Right atrium auricular region (tissue), 2 donors: Measurements from ENCODE around the gene CXCL6. TPM values are rescaled to one million over a fixed set of nuclear protein-coding genes. Genes with fewer than 3 reads are reported as not detected.

ENCODE experiments used
- DNase-seq: peaks from one replicate; pipeline ENCODE4 v3.0.0-alpha.2; 2019; ENCODE audit warnings: low spot score
- H3K27ac ChIP-seq, 2 donors: fragments of 200-600 bp; sonication (generic); 1 replicate in 1 of 2; 2 replicates in 1 of 2; pipeline ENCODE4 v1.5.1; 2016 to 2019
- H3K27me3 ChIP-seq, 2 donors: fragments of 200-600 bp; sonication (generic); one replicate each; pipeline versions ENCODE4 v1.5.1 to v1.6.0; 2017 to 2019
- H3K36me3 ChIP-seq: fragments of 200-600 bp; sonication (generic); one replicate; pipeline ENCODE4 v1.5.1; 2016
- H3K4me1 ChIP-seq, 2 donors: fragments of 200-600 bp; sonication (generic); one replicate each; pipeline versions ENCODE4 v1.5.1 to v1.6.0; 2017 to 2019
- H3K4me3 ChIP-seq, 2 donors: fragments of 200-600 bp; sonication (generic); 1 replicate in 1 of 2; 2 replicates in 1 of 2; pipeline ENCODE4 v1.5.1; 2017 to 2019; ENCODE audit warnings: mild to moderate bottlenecking in 1 of 2, moderate library complexity in 1 of 2
- H3K9me3 ChIP-seq, 2 donors: fragments of 200-600 bp; sonication (generic); one replicate each; pipeline ENCODE4 v1.5.1; 2019
- total RNA-seq, 2 donors: library from RNA; depleted of rRNA; stranded (reverse); fragments of >200 nt; gene quantifications; one replicate each; pipeline ENCODE4 v1.1.0, GENCODE V29; 2016
- TF ChIP-seq, protein P1 (sequence below), 2 donors: fragments of 200-600 bp; sonication (generic); IDR thresholded peaks; one replicate each; pipeline ENCODE4 v1.5.1; 2019; ENCODE audit warnings: antibody characterized with exemption in 2 of 2

The CXCL6 gene
- 1 to 10 TPM in 1 of 2 donors, under 1 TPM in 1; 0.44 to 2.4 TPM for total RNA-seq

DNA sequence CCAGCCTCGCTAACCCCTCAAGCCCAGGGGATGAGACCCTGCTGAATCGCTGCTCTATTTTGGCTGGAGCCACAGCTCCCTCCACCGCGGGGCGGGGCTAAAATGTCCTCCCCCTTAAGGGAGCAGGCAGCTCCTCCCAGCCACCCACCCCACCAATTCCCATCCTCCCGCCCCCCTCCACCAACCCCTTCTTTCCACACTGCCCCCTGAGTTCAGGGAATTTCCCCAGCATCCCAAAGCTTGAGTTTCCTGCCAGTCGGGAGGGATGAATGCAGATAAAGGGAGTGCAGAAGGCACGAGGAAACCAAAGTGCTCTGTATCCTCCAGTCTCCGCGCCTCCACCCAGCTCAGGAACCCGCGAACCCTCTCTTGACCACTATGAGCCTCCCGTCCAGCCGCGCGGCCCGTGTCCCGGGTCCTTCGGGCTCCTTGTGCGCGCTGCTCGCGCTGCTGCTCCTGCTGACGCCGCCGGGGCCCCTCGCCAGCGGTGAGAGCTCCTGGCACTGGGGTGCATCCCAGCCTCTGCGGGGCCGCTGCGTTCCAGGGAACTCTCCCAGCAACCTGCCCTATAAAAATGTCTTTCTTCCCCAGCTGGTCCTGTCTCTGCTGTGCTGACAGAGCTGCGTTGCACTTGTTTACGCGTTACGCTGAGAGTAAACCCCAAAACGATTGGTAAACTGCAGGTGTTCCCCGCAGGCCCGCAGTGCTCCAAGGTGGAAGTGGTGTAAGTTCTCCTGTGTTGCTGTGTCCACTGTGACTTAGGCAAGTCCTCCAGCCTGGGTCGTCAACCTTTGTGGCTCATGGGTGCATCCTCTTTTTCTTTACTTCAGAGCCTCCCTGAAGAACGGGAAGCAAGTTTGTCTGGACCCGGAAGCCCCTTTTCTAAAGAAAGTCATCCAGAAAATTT, at the start of gene CXCL6:
Gene CXCL6, plus strand, starts transcription at position 306 of the 907 bp plus-strand sequence. Its CDS starts 73 bp downstream, at position 379.
- TF ChIP-seq, protein P1, sequence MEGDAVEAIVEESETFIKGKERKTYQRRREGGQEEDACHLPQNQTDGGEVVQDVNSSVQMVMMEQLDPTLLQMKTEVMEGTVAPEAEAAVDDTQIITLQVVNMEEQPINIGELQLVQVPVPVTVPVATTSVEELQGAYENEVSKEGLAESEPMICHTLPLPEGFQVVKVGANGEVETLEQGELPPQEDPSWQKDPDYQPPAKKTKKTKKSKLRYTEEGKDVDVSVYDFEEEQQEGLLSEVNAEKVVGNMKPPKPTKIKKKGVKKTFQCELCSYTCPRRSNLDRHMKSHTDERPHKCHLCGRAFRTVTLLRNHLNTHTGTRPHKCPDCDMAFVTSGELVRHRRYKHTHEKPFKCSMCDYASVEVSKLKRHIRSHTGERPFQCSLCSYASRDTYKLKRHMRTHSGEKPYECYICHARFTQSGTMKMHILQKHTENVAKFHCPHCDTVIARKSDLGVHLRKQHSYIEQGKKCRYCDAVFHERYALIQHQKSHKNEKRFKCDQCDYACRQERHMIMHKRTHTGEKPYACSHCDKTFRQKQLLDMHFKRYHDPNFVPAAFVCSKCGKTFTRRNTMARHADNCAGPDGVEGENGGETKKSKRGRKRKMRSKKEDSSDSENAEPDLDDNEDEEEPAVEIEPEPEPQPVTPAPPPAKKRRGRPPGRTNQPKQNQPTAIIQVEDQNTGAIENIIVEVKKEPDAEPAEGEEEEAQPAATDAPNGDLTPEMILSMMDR (IDR thresholded peaks at IDR 0.05) = no peak
- no peak within 1 kb of the TSS for H3K27ac ChIP-seq
- H3K4me3 ChIP-seq = peak within 1 kb of the TSS; percentile 23 to 42
- no peaks in the 10 kb centered on the region for H3K27me3 ChIP-seq
- H3K4me1 ChIP-seq = peaks cover 0 to 4% of the 10 kb centered on the region in 2 donors
- H3K9me3 ChIP-seq = no peaks in the 10 kb centered on the region
- no peaks in the 10 kb centered on the region for H3K36me3 ChIP-seq
- no peak for DNase-seq

DNA sequence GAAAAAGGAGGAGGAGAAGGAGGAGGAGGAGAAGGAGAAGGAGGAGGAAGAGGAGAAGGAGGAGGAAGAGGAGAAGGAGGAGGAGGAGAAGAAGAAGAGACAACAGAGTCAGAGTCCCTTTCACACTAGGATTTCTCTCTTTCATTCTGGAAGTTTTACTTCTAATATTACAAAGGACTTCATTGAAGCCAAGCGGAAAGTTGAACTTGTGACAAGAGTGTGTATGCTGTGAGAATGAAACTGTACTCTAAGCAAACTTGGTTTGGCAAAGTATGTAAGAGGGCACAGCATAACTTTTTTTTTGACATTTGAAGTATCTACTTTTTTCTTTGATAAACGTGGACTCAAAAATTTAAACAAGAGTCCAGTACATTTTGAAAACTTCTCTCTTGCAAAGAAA, 48.1 kb upstream of the CXCL6 start:
- no peak overlapping the region for H3K27ac ChIP-seq
- no peak for DNase-seq
- H3K9me3 ChIP-seq = peaks cover 0 to 6% of the 10 kb centered on the region in 2 donors
- TF ChIP-seq, protein P1 (IDR thresholded peaks at IDR 0.05) = no peak
- no peaks in the 10 kb centered on the region for H3K27me3 ChIP-seq
- no peaks in the 10 kb centered on the region for H3K4me1 ChIP-seq
- no peaks in the 10 kb centered on the region for H3K36me3 ChIP-seq
- H3K4me3 ChIP-seq = no peak overlapping the region

DNA sequence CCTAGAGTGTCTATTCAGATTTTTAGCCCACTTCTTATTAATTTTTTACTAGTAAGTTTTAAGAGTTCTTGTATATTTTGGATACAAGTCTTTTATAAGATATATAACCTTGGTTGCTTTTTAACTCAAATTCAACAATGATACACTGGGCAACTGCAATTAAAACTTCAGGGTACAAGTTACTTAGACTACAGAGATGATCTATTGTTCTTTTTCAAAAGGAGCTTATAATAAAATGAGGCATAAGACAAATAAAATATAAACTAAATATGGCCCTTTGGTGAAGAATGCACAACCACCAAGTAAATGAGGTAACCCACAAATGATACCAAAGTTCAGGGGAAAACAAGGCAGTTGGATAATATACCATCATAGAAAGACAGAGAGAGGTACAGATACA, 37.6 kb upstream of the CXCL6 start:
- Histone ChIP-seq H3K4me3 (no peak overlapping the region), H3K27me3 (no peaks in the 10 kb centered on the region), H3K4me1 (no peaks in the 10 kb centered on the region), H3K27ac (no peak overlapping the region), H3K9me3 (peaks cover 0 to 17% of the 10 kb centered on the region in 2 donors), H3K36me3 (no peaks in the 10 kb centered on the region)
- no peak for DNase-seq
- TF ChIP-seq, protein P1 (IDR thresholded peaks at IDR 0.05) = no peak

DNA sequence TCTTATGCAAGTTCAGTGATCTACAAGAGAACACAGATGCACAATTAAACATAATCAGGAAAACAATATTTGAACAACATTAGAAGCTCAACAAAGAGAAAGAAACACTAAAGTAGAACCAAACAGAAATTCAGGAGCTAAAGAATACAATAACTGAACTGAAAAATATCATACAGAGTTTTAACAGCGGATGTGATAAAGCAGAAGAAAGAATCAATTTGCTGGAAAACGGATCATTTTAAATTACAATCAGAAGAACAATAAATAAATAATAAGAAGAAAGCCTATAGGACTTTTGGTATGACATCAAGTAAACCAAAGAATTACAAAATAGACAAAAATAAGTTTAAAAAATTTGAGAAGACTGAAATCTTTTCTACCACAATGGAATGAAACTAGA, 36.3 kb upstream of the CXCL6 start:
- Histone ChIP-seq H3K4me1 (no peaks in the 10 kb centered on the region), H3K9me3 (peaks cover 0 to 17% of the 10 kb centered on the region in 2 donors), H3K27ac (no peak overlapping the region), H3K27me3 (no peaks in the 10 kb centered on the region), H3K36me3 (no peaks in the 10 kb centered on the region), H3K4me3 (no peak overlapping the region)
- DNase-seq = no peak
- TF ChIP-seq, protein P1 (IDR thresholded peaks at IDR 0.05) = no peak

DNA sequence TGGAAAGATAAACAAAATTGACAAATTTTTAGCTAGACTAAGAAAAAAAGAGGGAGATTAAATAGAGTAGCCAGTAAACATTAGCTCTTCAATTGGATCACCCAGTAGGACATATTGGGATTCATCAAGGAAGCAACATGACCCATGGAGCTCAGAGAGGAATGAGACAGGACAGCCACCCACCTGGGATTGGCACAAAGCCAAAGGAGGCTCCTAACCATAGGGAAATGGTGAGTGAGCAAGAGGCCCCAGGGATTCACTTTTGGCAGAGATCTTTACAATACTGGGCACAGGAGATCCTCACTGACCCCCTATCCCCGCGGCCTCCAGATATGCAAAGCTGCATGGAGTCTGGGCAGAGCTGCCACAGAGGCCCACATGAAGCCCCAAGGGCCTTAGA, 34.8 kb upstream of the CXCL6 start:
- no peaks in the 10 kb centered on the region for H3K36me3 ChIP-seq
- TF ChIP-seq, protein P1 (IDR thresholded peaks at IDR 0.05) = no peak
- no peak for DNase-seq
- H3K27me3 ChIP-seq = no peaks in the 10 kb centered on the region
- H3K4me3 ChIP-seq = no peak overlapping the region
- peaks cover 0 to 10% of the 10 kb centered on the region in 2 donors for H3K9me3 ChIP-seq
- H3K4me1 ChIP-seq = no peaks in the 10 kb centered on the region
- no peak overlapping the region for H3K27ac ChIP-seq
